ENCODE results near the gene ZBED4. TPM values are rescaled to one million over a fixed set of nuclear protein-coding genes. Genes with fewer than 3 reads are reported as not detected.
A peak's percentile ranks its signal among the peaks of the same experiment; 100 is the strongest.

Gene ZBED4
- total and polyA plus RNA-seq, 2 of the 13 experiments (the other 11 are each of a cell fraction or from before 2014, with no cell fraction given): 5.4 to 9.6 TPM

DNA sequence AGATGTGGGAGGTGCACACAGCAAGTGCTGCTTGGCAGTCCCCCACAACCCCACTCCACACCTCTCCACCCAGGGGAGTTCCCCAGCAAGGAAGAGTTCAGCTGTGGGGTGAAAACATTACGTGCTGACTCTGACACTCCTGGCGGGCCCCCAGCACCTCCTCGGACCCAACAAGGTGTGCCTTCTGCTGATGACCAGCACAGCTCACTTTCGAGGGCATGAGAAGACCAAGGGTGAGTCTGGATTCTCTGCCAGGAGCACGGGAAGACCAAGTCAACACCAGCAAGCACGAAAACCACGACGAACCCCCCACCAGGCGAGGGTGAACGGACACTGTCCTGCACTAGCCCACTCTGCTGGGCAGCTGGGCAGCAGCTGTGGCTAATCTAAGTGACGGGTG lies 63.2 kb downstream of the ZBED4 start:
- peaks cover 26% of the 10 kb centered on the region for H3K4me1 ChIP-seq (ENCODE audit: insufficient read depth, low read length)
- 96% methylated on average over 8 of the region's 11 CpGs for WGBS (ENCODE audit: low lambda C conversion rate)
- peak overlapping the region in 1 of 3 experiments; percentile 82; a peak in 2 of 6 replicates for H3K4me3 ChIP-seq (replicated peaks in 1 of 3; ENCODE audit: insufficient read depth in 1 of 3, low read depth in 2 of 3, low read length in 3 of 3)
- ChIA-PET CTCF (ENCODE audit: low intra/inter-chr PET ratio, low total read pairs) (no interaction called here), POLR2A (interaction anchor here (2.1 kb wide), 1 partner anchor 35 kb away, joined by 4 read pairs; no protein-coding TSS in a partner anchor)
- TSS peak; percentile 60 for BruUV-seq (replicated peaks)
- in situ Hi-C loops (cut with HindIII; ENCODE audit: extremely low pct_ligation_motif_present, low pct_unique_long_range_greater_than_20kb) (no loop called here), intact Hi-C loops (cut with micrococcal nuclease; ENCODE audit: unreplicated experiment) (no loop called here)
- no peak overlapping the region for H2AFZ ChIP-seq (ENCODE audit: low read length)
- no peaks in the 10 kb centered on the region for H3K9me3 ChIP-seq (ENCODE audit: low read length)
- H3K9ac ChIP-seq (ENCODE audit: insufficient read depth, low read depth, low read length): no peak overlapping the region; the same call in 1 of the 2 replicates
- peak; percentile 20 for TF ChIP-seq HNRNPLL (IDR thresholded peaks at IDR 0.05; ENCODE audit: low read depth, low read length, poor library complexity, severe bottlenecking)
- TF ChIP-seq, protein P1, sequence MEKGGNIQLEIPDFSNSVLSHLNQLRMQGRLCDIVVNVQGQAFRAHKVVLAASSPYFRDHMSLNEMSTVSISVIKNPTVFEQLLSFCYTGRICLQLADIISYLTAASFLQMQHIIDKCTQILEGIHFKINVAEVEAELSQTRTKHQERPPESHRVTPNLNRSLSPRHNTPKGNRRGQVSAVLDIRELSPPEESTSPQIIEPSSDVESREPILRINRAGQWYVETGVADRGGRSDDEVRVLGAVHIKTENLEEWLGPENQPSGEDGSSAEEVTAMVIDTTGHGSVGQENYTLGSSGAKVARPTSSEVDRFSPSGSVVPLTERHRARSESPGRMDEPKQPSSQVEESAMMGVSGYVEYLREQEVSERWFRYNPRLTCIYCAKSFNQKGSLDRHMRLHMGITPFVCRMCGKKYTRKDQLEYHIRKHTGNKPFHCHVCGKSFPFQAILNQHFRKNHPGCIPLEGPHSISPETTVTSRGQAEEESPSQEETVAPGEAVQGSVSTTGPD (CRISPR knock-in tag; IDR thresholded peaks at IDR 0.05): no peak
- H3K79me2 ChIP-seq (ENCODE audit: insufficient read depth, low read length): peaks cover 10% of the 10 kb centered on the region
- H3K4me2 ChIP-seq (ENCODE audit: low read depth, low read length): peak overlapping the region; percentile 70
- H3K27me3 ChIP-seq (ENCODE audit: control insufficient read depth in 1 of 2, insufficient read depth in 2 of 2, low read length in 2 of 2): no peaks in the 10 kb centered on the region
- FAIRE-seq: no peak
- ATAC-seq: no peak
- peaks cover 4 to 25% of the 10 kb centered on the region in 2 experiments; a peak in 4 of 5 replicates for H3K36me3 ChIP-seq (replicated peaks in 1 of 2; ENCODE audit: control insufficient read depth in 1 of 2, insufficient read depth in 2 of 2, low read length in 2 of 2)
- H4K20me1 ChIP-seq (ENCODE audit: insufficient read depth, low read length): no peaks in the 10 kb centered on the region
- H3K27ac ChIP-seq (ENCODE audit: extremely low read length, insufficient read depth, low read length): no peak overlapping the region
- no peak for DNase-seq (ENCODE audit: low spot score)

DNA sequence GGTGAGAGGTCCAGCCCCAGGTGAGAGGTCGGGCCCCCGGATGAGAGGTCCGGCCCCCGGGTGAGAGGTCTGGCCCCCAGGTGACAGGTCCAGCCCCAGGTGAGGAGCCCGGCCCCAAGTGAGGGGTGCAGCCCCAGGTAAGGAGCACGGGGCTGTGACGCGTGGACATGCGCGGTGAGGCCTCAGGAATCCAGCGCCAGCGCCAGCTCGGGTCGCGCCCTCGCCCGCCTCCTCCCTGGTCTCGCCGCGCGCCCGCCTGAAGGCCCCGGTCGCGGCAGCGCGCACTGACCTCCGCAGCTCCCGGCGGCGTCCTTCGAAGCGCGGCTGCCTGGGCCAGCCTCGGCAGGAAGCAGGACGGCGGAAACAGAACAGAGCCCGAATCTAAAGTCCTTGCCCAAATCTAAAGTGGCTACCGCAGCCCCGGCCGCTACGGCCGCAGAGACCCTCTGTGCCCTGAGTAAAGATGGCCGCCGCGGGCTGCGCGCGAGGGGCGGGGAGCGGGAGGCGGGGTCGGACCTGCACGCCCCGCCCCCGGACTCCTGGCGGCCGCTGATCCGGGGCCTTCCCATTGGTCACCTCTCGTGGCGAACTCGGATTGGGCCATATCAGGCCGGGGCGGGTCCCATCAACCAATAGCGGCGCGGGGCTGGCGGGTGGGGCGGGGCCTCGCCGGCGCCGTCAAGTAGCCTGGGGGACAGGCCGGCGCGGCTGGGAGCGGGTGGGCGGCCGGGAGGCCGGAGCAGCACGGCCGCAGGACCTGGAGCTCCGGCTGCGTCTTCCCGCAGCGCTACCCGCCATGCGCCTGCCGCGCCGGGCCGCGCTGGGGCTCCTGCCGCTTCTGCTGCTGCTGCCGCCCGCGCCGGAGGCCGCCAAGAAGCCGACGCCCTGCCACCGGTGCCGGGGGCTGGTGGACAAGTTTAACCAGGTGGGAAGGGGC lies 64.6 kb downstream of the ZBED4 start, which contains the start of the genes ALG12 and CRELD2:
Gene ALG12 (minus strand): TSS at position 465 of the 937 bp plus-strand sequence. CDS start 4,673 bp downstream, outside the sequence.
Gene CRELD2 (plus strand): TSS at position 661 of the 937 bp plus-strand sequence. CDS start 136 bp downstream, at position 797.
- CTCF ChIA-PET (ENCODE audit: low intra/inter-chr PET ratio, low total read pairs): no interaction called here
- H3K79me2 ChIP-seq (ENCODE audit: insufficient read depth, low read length): peaks cover 10% of the 10 kb centered on the region
- peak; percentile 40 for FAIRE-seq
- peak; percentile 59; the same call in 1 of the 2 replicates for TF ChIP-seq HCFC1 (IDR thresholded peaks at IDR 0.05; ENCODE audit: low read depth, low read length)
- TF ChIP-seq, protein P2, sequence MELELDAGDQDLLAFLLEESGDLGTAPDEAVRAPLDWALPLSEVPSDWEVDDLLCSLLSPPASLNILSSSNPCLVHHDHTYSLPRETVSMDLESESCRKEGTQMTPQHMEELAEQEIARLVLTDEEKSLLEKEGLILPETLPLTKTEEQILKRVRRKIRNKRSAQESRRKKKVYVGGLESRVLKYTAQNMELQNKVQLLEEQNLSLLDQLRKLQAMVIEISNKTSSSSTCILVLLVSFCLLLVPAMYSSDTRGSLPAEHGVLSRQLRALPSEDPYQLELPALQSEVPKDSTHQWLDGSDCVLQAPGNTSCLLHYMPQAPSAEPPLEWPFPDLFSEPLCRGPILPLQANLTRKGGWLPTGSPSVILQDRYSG (CRISPR knock-in tag; IDR thresholded peaks at IDR 0.05): 0 out of 2 replicates have a peak, but pooled peaks have one; percentile 44
- TF ChIP-seq ZNF713 (CRISPR knock-in tag; IDR thresholded peaks at IDR 0.05): no peak
- TF ChIP-seq POGZ (CRISPR knock-in tag; IDR thresholded peaks at IDR 0.05): peak; percentile 53; the same call in 1 of the 2 replicates
- TF ChIP-seq ZNF121 (CRISPR knock-in tag; IDR thresholded peaks at IDR 0.05): 0 out of 2 replicates have a peak, but pooled peaks have one; percentile 35
- TF ChIP-seq HIVEP1 (CRISPR knock-in tag; IDR thresholded peaks at IDR 0.05): no peak

More for the DNA sequence above, 64.6 kb downstream of the ZBED4 start, which contains the start of the genes ALG12 and CRELD2:
- H3K4me3 ChIP-seq (replicated peaks in 1 of 3; ENCODE audit: insufficient read depth in 1 of 3, low read depth in 2 of 3, low read length in 3 of 3): peak within 1 kb of the TSS; percentile 82 to 85 (median 83)
- no peaks in the 10 kb centered on the region for H3K27me3 ChIP-seq (ENCODE audit: control insufficient read depth in 1 of 2, insufficient read depth in 2 of 2, low read length in 2 of 2)
- POLR2A ChIA-PET: interaction anchor here (0.7 to 2.1 kb wide), 7 partner anchors 18 to 62 kb away, joined by 3 to 6 read pairs (median 4); no protein-coding TSS in a partner anchor
- no TSS peak for BruUV-seq (replicated peaks)
- peaks cover 26% of the 10 kb centered on the region for H3K4me1 ChIP-seq (ENCODE audit: insufficient read depth, low read length)
- DNase-seq (ENCODE audit: low spot score) (peak; percentile 91), ATAC-seq (peak; percentile 96)
- peak within 1 kb of the TSS; percentile 88 for H3K9ac ChIP-seq (ENCODE audit: insufficient read depth, low read depth, low read length)
- no peaks in the 10 kb centered on the region for H4K20me1 ChIP-seq (ENCODE audit: insufficient read depth, low read length)
- H3K36me3 ChIP-seq (replicated peaks in 1 of 2; ENCODE audit: control insufficient read depth in 1 of 2, insufficient read depth in 2 of 2, low read length in 2 of 2): peaks cover under 1 to 16% of the 10 kb centered on the region in 2 experiments; a peak in 4 of 5 replicates
- intact Hi-C loops (cut with micrococcal nuclease; ENCODE audit: unreplicated experiment): loop anchor here (1.0 to 2.0 kb wide), 3 partner anchors 49 to 151 kb away; partner anchors contain the start of gene ZBED4
- in situ Hi-C loops (cut with HindIII; ENCODE audit: extremely low pct_ligation_motif_present, low pct_unique_long_range_greater_than_20kb): no loop called here
- peak within 1 kb of the TSS; percentile 93 for H3K27ac ChIP-seq (ENCODE audit: extremely low read length, insufficient read depth, low read length)
- H3K9me3 ChIP-seq (ENCODE audit: low read length): no peaks in the 10 kb centered on the region
- no peak within 1 kb of the TSS for H2AFZ ChIP-seq (ENCODE audit: low read length)
- H3K4me2 ChIP-seq (ENCODE audit: low read depth, low read length): peak within 1 kb of the TSS; percentile 93
- no CpG with 5 or more reads among the region's 103 CpGs for WGBS (ENCODE audit: low lambda C conversion rate)

Data from HepG2 (cell line).